Prostate gland (tissue), 2 donors: ENCODE data around the gene UGT2B11.

ENCODE experiments used
- CTCF ChIP-seq, 4 experiments: fragments of 200-600 bp in 2 of 4; fragments of 450-650 bp in 2 of 4; sonication (generic) in 2 of 4; IDR thresholded peaks; 1 replicate in 3 of 4; 2 replicates in 1 of 4; pipeline ENCODE4 v1.5.1; 2016 to 2019; ENCODE audit warnings: antibody characterized with exemption in 4 of 4, mild to moderate bottlenecking in 2 of 4, moderate library complexity in 2 of 4
- POLR2AphosphoS5 ChIP-seq: sonication (generic); formaldehyde crosslinking; IDR thresholded peaks from one replicate; pipeline ENCODE4 v1.6.1; 2017; ENCODE audit warnings: antibody characterized with exemption

GRCh38 chr4:69210911-69211310, 3.6 kb downstream of the UGT2B11 start:
- TF ChIP-seq CTCF (IDR thresholded peaks at IDR 0.05) (no peak), POLR2AphosphoS5 (no peak)
